Central memory CD8-positive, alpha-beta T cell (primary cell): ENCODE results near the gene UBE2V1.
"Not testable (repeated sequence)": the region's sequence is repeated elsewhere in the genome, so short reads cannot be mapped to it uniquely, and the experiment has no call there.

ENCODE experiments used
- ATAC-seq: fragments of 150-1000 bp; cut with Tn5 transposase; replicated peaks from 2 replicates; pipeline ENCODE4 v1.10.0; 2022; ENCODE audit warnings: mild to moderate bottlenecking, moderate FRiP score, moderate number of reproducible peaks; ENCODE audit not compliant: poor library complexity, severe bottlenecking; ENCODE audit errors: extremely low read depth
- DNase-seq, 2 donors: peaks; one replicate each; pipeline ENCODE4 v3.0.0; 2021; ENCODE audit warnings: low spot score in 2 of 2
- H3K27ac Mint-ChIP-seq: one replicate; pipeline ENCODE4 v1.8.0; 2022; ENCODE audit warnings: low read depth, mild to moderate bottlenecking, moderate library complexity, mixed read lengths
- H3K27me3 Mint-ChIP-seq: one replicate; pipeline ENCODE4 v1.8.0; 2022; ENCODE audit warnings: mixed read lengths
- H3K36me3 Mint-ChIP-seq: one replicate; pipeline ENCODE4 v1.8.0; 2022; ENCODE audit warnings: mild to moderate bottlenecking, moderate library complexity, mixed read lengths; ENCODE audit not compliant: insufficient read depth
- H3K4me1 Mint-ChIP-seq: one replicate; pipeline ENCODE4 v1.8.0; 2022; ENCODE audit warnings: mixed read lengths
- H3K4me3 Mint-ChIP-seq: one replicate; pipeline ENCODE4 v1.8.0; 2022; ENCODE audit warnings: mild to moderate bottlenecking, moderate library complexity, mixed read lengths
- H3K9me3 Mint-ChIP-seq: one replicate; pipeline ENCODE4 v1.8.0; 2022; ENCODE audit warnings: mixed read lengths

Gene UBE2V1

DNA sequence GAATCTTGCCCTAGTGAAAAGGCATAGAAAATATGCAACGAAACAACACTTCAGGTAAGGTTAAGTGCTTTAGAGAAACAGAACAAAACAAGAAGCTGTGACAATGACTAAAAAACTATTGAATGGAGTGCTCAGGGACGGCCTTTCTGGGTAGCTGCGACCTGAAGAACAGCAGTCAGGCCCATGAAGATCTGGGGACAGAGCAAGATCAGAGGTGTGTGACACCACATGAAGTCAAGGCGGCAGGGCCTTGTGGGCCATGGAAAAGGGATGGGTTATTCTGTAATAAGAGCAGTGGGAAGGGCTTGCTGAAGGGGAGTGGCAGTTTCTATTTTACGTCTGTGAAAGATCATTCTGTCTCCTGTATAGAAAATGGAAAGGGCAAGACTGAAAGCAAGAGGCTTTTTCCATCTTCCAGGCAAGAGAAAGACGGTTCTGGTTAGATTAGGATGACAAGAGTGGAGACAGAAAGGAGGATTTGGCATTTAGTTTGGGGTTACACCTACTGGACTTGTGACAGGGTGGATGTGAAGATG is 5.1 kb downstream of the UBE2V1 start:
- Mint-ChIP-seq H3K9me3 (no peaks in the 10 kb centered on the region), H3K4me1 (peaks cover 78% of the 10 kb centered on the region), H3K36me3 (peaks cover 27% of the 10 kb centered on the region), H3K27ac (peak overlapping the region; percentile 77), H3K4me3 (peak overlapping the region; percentile 45), H3K27me3 (no peaks in the 10 kb centered on the region)
- DNase-seq = no peak
- no peak for ATAC-seq

DNA sequence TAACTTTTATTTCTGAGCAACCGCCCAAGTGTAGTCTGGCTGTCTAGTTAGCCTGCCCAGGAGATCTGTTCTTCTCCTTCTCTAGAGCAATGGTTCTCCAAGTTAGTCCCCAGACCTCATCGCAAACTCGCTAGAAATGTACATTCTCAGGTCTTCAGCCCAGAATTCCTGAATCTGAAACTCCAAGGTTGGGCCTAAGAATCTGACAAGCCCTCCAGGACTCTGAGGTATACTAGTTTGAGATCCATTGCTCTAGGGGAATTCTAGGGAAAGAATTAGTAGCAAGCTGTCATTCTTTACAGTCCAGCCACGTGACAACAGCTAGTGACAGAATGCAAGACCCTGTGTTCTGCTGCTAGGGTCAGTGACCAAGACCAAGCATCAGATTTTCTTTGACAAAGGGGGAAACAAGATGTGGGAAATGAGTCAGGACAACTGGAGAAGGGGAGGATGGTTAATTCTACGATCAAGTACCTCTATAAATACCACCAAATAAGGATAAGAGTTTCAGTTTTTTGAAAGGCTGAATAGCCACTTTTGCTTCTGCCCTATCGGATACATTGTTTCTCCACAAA is 5.8 kb downstream of the UBE2V1 start:
- DNase-seq = no peak
- no peak for ATAC-seq
- no peaks in the 10 kb centered on the region for H3K9me3 Mint-ChIP-seq
- H3K4me1 Mint-ChIP-seq = peaks cover 80% of the 10 kb centered on the region
- no peaks in the 10 kb centered on the region for H3K27me3 Mint-ChIP-seq
- peak overlapping the region; percentile 45 for H3K4me3 Mint-ChIP-seq
- peaks cover 29% of the 10 kb centered on the region for H3K36me3 Mint-ChIP-seq
- H3K27ac Mint-ChIP-seq = peak overlapping the region; percentile 35

DNA sequence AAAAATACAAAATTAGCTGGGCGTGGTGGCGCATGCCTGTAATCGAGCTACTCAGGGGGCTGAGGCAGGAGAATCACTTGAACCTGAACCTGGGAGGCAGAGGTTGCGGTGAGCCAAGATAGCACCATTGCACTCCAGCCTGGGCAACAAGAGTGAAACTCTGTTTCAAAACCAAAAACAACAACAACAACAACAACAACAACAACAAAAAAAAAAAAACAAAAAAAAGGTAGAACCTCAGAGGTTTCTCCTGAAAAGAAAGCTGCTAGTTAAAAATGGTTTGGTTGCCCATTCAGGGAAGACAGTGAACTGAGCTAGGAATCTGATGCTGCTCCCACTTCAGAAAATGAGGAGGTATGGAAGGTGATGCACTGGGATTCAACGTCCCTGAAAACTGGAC is 6.3 kb downstream of the UBE2V1 start:
- H3K9me3 Mint-ChIP-seq, H3K4me3 Mint-ChIP-seq, ATAC-seq, H3K27me3 Mint-ChIP-seq, DNase-seq: not testable (repeated sequence)
- Mint-ChIP-seq H3K4me1 (peaks cover 80% of the 10 kb centered on the region), H3K36me3 (peaks cover 31% of the 10 kb centered on the region), H3K27ac (peak overlapping the region; percentile 35)

DNA sequence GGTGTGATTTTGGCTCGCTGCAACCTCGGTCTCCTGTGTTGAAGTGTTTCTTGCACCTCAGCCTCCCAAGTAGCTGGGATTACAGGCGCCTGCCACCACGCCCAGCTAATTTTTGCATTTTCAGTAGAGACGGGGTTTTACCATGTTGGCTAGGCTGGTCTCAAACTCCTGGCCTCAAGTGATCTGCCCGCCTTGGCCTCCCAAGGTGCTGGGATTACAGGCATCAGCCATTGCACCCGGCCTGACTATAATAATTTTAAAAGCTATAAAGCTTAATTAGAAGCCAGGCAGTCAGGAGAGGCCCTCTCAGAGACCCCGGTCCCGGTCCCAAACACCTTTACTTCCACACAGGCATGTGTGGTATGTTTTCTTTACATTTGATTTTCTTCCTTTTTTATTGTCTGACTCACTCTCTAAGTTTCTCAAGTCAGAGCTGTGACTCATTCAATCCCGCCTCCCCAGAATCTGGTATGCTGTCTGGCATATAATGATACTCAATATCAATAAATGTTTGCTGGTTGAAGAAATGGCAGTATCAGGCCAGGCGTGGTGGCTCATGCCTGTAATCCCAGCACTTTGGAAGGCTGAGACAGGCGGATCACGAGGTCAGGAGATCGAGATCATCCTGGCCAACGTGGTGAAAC is 9.4 kb downstream of the UBE2V1 start:
- H3K4me3 Mint-ChIP-seq, DNase-seq, H3K9me3 Mint-ChIP-seq, ATAC-seq, H3K27ac Mint-ChIP-seq, H3K27me3 Mint-ChIP-seq: not testable (repeated sequence)
- Mint-ChIP-seq H3K4me1 (peaks cover 62% of the 10 kb centered on the region), H3K36me3 (peaks cover 25% of the 10 kb centered on the region)

DNA sequence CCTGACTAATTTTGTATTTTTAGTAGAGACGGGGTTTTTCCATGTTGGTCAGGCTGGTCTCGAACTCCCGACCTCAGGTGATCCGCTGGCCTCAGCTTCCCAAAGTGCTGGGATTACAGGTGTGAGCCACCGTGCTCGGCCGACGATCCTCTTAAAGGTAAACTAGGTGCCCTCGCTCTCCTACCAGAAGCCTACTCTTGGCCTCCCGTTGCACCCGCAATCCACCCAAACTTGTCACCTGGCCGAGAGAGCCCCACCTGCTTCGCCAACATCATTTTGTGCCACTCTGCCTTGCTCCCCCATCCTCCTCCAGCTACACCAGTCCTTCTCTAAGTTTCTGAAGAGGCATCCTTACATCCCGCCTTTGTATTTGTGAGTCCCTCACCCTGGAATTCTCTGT is 10.4 kb downstream of the UBE2V1 start:
- not testable (repeated sequence) for H3K27me3 Mint-ChIP-seq, H3K9me3 Mint-ChIP-seq, DNase-seq, ATAC-seq
- H3K4me1 Mint-ChIP-seq = peaks cover 61% of the 10 kb centered on the region
- H3K36me3 Mint-ChIP-seq = peaks cover 26% of the 10 kb centered on the region
- H3K27ac Mint-ChIP-seq = peak overlapping the region; percentile 24
- H3K4me3 Mint-ChIP-seq = peak overlapping the region; percentile 14

GRCh38 chr20:50101887-50102286 is 11.1 kb downstream of the UBE2V1 start:
- ATAC-seq (no peak), DNase-seq (no peak)
- no peaks in the 10 kb centered on the region for H3K9me3 Mint-ChIP-seq
- no peaks in the 10 kb centered on the region for H3K27me3 Mint-ChIP-seq
- peak overlapping the region; percentile 3 for H3K4me3 Mint-ChIP-seq
- no peak overlapping the region for H3K27ac Mint-ChIP-seq
- H3K36me3 Mint-ChIP-seq = peaks cover 28% of the 10 kb centered on the region
- peaks cover 58% of the 10 kb centered on the region for H3K4me1 Mint-ChIP-seq

- ATAC-seq = no peak
- H3K27me3 Mint-ChIP-seq = no peaks in the 10 kb centered on the region
- no peak for DNase-seq
- no peaks in the 10 kb centered on the region for H3K9me3 Mint-ChIP-seq
- H3K4me1 Mint-ChIP-seq = peaks cover 59% of the 10 kb centered on the region
- H3K36me3 Mint-ChIP-seq = peaks cover 30% of the 10 kb centered on the region
- H3K27ac Mint-ChIP-seq = no peak overlapping the region
- H3K4me3 Mint-ChIP-seq = no peak overlapping the region
Observed at GRCh38 chr20:50101281-50101680, 11.7 kb downstream of the UBE2V1 start.

DNA sequence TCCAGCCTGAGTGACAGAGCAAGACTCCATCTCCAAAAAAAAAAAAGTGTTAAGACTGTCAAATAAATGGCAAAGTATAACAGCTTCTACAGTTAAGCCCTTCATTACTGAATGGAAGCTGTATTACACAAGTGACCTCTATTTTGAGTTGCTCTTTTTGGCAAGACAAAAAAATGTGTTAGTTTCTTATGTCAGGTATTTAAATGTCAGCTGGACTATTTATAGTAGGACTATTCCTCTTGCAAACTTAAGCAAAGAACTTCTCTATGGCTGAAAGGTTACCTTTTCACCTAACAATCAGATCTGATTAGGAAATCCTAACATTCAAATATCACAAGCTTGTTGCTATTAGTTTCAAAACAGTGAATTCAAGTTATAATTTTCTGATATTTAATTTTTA is 12.4 kb downstream of the UBE2V1 start:
- H3K36me3 Mint-ChIP-seq = peaks cover 35% of the 10 kb centered on the region

DNA sequence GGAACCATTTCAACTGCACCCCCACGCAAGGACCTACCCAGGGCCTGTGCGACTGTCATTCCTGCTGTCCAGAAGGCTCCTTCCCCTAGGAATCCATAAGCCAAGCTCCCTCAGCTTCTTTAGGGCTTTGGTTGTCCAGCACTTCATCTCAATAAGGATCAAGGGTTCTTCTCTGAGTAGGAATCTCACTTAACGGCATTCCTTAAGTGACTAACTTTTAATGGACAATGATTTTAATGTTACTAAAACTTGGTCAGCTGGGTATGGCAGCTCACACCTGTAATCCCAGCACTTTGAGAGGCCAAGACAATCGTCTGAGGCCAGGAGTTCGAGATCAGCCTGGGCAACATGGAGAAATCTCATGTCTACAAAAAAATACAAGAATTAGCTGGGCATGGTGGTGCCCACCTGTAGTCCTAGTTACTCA is 13.4 kb downstream of the UBE2V1 start:
- ATAC-seq (no peak), DNase-seq (no peak)
- H3K4me1 Mint-ChIP-seq = peaks cover 51% of the 10 kb centered on the region
- no peaks in the 10 kb centered on the region for H3K27me3 Mint-ChIP-seq
- H3K36me3 Mint-ChIP-seq = peaks cover 44% of the 10 kb centered on the region
- H3K4me3 Mint-ChIP-seq = no peak overlapping the region
- peak overlapping the region; percentile 82 for H3K27ac Mint-ChIP-seq
- H3K9me3 Mint-ChIP-seq = no peaks in the 10 kb centered on the region

More for the DNA sequence above, 12.4 kb downstream of the UBE2V1 start:
- no peak for ATAC-seq
- DNase-seq = no peak
- H3K27ac Mint-ChIP-seq = no peak overlapping the region
- H3K9me3 Mint-ChIP-seq = no peaks in the 10 kb centered on the region
- peaks cover 52% of the 10 kb centered on the region for H3K4me1 Mint-ChIP-seq
- no peaks in the 10 kb centered on the region for H3K27me3 Mint-ChIP-seq
- no peak overlapping the region for H3K4me3 Mint-ChIP-seq

- Mint-ChIP-seq H3K4me1 (peaks cover 51% of the 10 kb centered on the region), H3K9me3 (no peaks in the 10 kb centered on the region), H3K27me3 (no peaks in the 10 kb centered on the region), H3K4me3 (no peak overlapping the region), H3K27ac (peak overlapping the region; percentile 82), H3K36me3 (peaks cover 45% of the 10 kb centered on the region)
- ATAC-seq (no peak), DNase-seq (no peak)
Observed at GRCh38 chr20:50099113-50099512, 13.8 kb downstream of the UBE2V1 start.

DNA sequence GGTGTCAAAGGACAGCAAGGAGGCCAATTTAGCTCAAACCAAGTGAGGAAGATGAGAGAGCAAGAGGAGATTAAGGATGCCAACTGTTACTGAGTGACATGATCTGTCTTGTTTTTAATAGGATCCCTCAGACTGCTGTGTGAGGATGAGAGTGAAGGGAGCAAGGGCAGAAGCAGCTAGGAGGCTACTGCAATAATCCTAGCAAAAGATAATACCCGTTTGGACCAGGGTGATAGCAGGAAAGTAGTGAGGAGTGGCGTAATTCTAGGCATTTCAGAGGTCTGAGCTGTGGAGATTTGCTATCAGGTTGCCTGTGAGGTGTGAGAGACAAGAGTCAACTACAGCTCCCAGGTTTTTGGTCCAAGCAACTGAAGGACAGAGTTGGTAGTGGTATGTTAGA is 14.7 kb downstream of the UBE2V1 start:
- Mint-ChIP-seq H3K4me1 (peaks cover 47% of the 10 kb centered on the region), H3K9me3 (no peaks in the 10 kb centered on the region), H3K27ac (peak overlapping the region; percentile 67), H3K36me3 (peaks cover 48% of the 10 kb centered on the region), H3K4me3 (no peak overlapping the region), H3K27me3 (no peaks in the 10 kb centered on the region)
- no peak for DNase-seq
- no peak for ATAC-seq

- Mint-ChIP-seq H3K4me3 (no peak overlapping the region), H3K27ac (peak overlapping the region; percentile 67), H3K36me3 (peaks cover 49% of the 10 kb centered on the region), H3K4me1 (peaks cover 47% of the 10 kb centered on the region), H3K9me3 (no peaks in the 10 kb centered on the region), H3K27me3 (no peaks in the 10 kb centered on the region)
- DNase-seq = no peak
- no peak for ATAC-seq
Observed at GRCh38 chr20:50097843-50098242, 15.1 kb downstream of the UBE2V1 start.

- no peaks in the 10 kb centered on the region for H3K9me3 Mint-ChIP-seq
- no peak overlapping the region for H3K4me3 Mint-ChIP-seq
- no peaks in the 10 kb centered on the region for H3K27me3 Mint-ChIP-seq
- ATAC-seq (no peak), DNase-seq (no peak)
- peaks cover 41% of the 10 kb centered on the region for H3K4me1 Mint-ChIP-seq
- peak overlapping the region; percentile 41 for H3K27ac Mint-ChIP-seq
- peaks cover 46% of the 10 kb centered on the region for H3K36me3 Mint-ChIP-seq
Observed at GRCh38 chr20:50096237-50096636, 16.7 kb downstream of the UBE2V1 start.
